C4-2B (cell line): Measurements from ENCODE around the gene PRR5L.

Experiments
- ZFX ChIP-seq: fragments of 450-650 bp; IDR thresholded peaks from 2 replicates; pipeline ENCODE4 v1.6.1; 2017
- TF ChIP-seq, protein P1 (sequence below): fragments of 450-650 bp; conservative IDR thresholded peaks from 2 replicates; pipeline ENCODE4 v1.5.1; 2017; ENCODE audit warnings: mild to moderate bottlenecking

DNA sequence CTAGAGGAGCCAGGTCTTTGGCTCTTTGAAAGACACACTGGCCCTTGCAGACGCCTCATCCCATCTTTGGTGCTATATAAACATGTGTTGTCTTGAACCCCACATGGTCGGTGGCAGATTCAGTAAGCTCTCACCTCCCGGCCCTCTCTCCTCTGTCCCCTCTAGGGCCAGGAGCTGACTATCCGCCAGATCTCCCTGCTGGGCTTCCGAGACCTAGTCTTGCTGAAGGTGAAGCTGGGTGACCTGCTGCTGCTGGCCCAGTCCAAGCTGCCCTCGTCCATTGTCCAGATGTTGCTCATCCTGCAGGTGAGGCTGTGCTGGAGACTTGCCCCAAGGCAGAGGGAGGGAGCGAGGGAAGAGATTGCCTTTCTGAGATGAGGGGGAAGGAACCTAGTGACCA lies 150.0 kb downstream of the PRR5L start:
- TF ChIP-seq, protein P1, sequence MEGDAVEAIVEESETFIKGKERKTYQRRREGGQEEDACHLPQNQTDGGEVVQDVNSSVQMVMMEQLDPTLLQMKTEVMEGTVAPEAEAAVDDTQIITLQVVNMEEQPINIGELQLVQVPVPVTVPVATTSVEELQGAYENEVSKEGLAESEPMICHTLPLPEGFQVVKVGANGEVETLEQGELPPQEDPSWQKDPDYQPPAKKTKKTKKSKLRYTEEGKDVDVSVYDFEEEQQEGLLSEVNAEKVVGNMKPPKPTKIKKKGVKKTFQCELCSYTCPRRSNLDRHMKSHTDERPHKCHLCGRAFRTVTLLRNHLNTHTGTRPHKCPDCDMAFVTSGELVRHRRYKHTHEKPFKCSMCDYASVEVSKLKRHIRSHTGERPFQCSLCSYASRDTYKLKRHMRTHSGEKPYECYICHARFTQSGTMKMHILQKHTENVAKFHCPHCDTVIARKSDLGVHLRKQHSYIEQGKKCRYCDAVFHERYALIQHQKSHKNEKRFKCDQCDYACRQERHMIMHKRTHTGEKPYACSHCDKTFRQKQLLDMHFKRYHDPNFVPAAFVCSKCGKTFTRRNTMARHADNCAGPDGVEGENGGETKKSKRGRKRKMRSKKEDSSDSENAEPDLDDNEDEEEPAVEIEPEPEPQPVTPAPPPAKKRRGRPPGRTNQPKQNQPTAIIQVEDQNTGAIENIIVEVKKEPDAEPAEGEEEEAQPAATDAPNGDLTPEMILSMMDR = no peak
- no peak for TF ChIP-seq ZFX
